ENCODE data around the gene AARS1.
"Not testable (repeated sequence)": the region's sequence is repeated elsewhere in the genome, so short reads cannot be mapped to it uniquely, and the experiment has no call there.

DNA sequence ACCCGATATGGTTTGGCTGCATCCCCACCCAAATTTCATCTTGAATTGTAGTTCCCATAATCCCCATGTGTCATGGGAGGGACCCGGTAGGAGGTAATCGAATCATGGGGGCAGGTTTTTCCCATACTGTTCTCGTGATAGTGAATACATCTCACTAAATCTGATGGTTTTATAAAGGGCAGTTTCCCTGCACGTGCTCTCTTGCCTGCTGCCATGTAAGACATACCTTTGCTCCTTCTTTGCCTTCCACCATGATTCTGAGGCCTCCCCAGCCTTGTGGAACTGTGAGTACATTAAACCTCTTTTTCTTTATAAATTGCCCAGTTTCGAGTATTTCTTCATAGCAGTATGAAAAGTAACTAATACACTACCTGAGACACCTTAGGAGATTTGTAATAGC lies 82.9 kb downstream of the AARS1 start:
- TF ChIP-seq, protein P1, sequence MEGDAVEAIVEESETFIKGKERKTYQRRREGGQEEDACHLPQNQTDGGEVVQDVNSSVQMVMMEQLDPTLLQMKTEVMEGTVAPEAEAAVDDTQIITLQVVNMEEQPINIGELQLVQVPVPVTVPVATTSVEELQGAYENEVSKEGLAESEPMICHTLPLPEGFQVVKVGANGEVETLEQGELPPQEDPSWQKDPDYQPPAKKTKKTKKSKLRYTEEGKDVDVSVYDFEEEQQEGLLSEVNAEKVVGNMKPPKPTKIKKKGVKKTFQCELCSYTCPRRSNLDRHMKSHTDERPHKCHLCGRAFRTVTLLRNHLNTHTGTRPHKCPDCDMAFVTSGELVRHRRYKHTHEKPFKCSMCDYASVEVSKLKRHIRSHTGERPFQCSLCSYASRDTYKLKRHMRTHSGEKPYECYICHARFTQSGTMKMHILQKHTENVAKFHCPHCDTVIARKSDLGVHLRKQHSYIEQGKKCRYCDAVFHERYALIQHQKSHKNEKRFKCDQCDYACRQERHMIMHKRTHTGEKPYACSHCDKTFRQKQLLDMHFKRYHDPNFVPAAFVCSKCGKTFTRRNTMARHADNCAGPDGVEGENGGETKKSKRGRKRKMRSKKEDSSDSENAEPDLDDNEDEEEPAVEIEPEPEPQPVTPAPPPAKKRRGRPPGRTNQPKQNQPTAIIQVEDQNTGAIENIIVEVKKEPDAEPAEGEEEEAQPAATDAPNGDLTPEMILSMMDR (IDR thresholded peaks at IDR 0.05), result not testable (repeated sequence)
- not testable (repeated sequence) for TF ChIP-seq POLR2A (IDR thresholded peaks at IDR 0.05)

Measured in thyroid gland (tissue), 4 donors.